ENCODE results near the gene GJB5.
"Not testable (repeated sequence)": the region's sequence is repeated elsewhere in the genome, so short reads cannot be mapped to it uniquely, and the experiment has no call there.

Gene GJB5

DNA sequence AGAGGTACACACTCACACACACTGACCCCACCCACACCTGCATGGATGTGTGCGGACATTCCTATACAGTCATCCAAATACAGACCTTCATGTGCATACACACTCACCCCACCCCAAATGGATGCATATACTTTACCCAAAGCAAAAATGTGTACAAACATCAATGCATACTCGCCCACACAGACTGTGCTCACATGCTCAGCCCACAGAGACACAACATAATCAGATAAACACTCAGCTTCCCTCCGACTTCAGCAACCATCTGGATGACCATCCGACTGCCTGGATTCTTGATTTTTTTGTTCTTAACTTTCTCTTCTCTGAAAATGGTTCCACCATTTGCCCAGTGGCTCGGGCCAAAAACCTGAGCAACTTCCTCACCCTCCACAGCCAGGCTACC lies 24.4 kb upstream of the GJB5 start:
- TF ChIP-seq EZH2phosphoT487 (IDR thresholded peaks at IDR 0.05; ENCODE audit: borderline replicate concordance): no peak
- TF ChIP-seq, protein P1, sequence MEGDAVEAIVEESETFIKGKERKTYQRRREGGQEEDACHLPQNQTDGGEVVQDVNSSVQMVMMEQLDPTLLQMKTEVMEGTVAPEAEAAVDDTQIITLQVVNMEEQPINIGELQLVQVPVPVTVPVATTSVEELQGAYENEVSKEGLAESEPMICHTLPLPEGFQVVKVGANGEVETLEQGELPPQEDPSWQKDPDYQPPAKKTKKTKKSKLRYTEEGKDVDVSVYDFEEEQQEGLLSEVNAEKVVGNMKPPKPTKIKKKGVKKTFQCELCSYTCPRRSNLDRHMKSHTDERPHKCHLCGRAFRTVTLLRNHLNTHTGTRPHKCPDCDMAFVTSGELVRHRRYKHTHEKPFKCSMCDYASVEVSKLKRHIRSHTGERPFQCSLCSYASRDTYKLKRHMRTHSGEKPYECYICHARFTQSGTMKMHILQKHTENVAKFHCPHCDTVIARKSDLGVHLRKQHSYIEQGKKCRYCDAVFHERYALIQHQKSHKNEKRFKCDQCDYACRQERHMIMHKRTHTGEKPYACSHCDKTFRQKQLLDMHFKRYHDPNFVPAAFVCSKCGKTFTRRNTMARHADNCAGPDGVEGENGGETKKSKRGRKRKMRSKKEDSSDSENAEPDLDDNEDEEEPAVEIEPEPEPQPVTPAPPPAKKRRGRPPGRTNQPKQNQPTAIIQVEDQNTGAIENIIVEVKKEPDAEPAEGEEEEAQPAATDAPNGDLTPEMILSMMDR (conservative IDR thresholded peaks at IDR 0.05; ENCODE audit: low read length): no peak
- no peaks in the 10 kb centered on the region for H3F3A ChIP-seq (ENCODE audit: low read depth)
- H3K27me3 ChIP-seq (ENCODE audit: insufficient read depth, low read length, poor library complexity, severe bottlenecking): no peaks in the 10 kb centered on the region
- no peaks in the 10 kb centered on the region for H3K9me2 ChIP-seq (replicated peaks; ENCODE audit: low read depth, low read length)
- H3K4me3 ChIP-seq (ENCODE audit: low read length, poor library complexity, severe bottlenecking): no peak overlapping the region
- no peak overlapping the region for H3K9ac ChIP-seq (ENCODE audit: low read depth, low read length, poor library complexity, severe bottlenecking)
- no peaks in the 10 kb centered on the region for H4K20me1 ChIP-seq (ENCODE audit: insufficient read depth, low read length, poor library complexity, severe bottlenecking)
- H3K4me1 ChIP-seq (ENCODE audit: insufficient read depth, low read length, poor library complexity, severe bottlenecking): no peaks in the 10 kb centered on the region
- H3K4me2 ChIP-seq (ENCODE audit: low read depth, low read length, poor library complexity, severe bottlenecking): no peak overlapping the region
- no peak overlapping the region for H2AFZ ChIP-seq (ENCODE audit: low read length)
- no peaks in the 10 kb centered on the region for H3K79me2 ChIP-seq (ENCODE audit: insufficient read depth, low read length)
- no peaks in the 10 kb centered on the region for H3K9me3 ChIP-seq (ENCODE audit: insufficient read depth, low read depth, low read length)
- H3K36me3 ChIP-seq (ENCODE audit: insufficient read depth, low read length): no peaks in the 10 kb centered on the region

DNA sequence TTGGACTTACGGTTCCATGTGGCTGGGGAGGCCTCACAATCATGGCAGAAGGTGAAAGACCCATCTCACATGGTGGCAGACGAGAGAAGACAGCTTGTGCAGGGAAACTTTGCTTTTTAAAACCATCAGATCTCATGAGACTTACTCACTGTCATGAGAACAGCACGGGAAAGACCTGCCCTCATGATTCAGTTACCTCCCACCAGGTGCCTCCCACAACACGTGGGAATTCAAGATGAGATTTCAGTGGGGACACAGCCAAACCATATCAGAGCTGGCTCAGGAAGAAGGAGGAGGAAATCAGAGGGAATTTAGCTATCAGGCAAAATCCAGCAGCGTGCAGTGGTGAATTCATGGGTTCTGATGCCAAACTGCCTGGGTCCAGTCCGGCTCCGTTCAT lies 22.0 kb upstream of the GJB5 start:
- H3K36me3 ChIP-seq (ENCODE audit: insufficient read depth, low read length); H3K9ac ChIP-seq (ENCODE audit: low read depth, low read length, poor library complexity, severe bottlenecking); H3K4me3 ChIP-seq (ENCODE audit: low read length, poor library complexity, severe bottlenecking); H3K27me3 ChIP-seq (ENCODE audit: insufficient read depth, low read length, poor library complexity, severe bottlenecking); H3K4me2 ChIP-seq (ENCODE audit: low read depth, low read length, poor library complexity, severe bottlenecking); H3K9me3 ChIP-seq (ENCODE audit: insufficient read depth, low read depth, low read length); H3K4me1 ChIP-seq (ENCODE audit: insufficient read depth, low read length, poor library complexity, severe bottlenecking); H4K20me1 ChIP-seq (ENCODE audit: insufficient read depth, low read length, poor library complexity, severe bottlenecking); H3K9me2 ChIP-seq (replicated peaks; ENCODE audit: low read depth, low read length); H3F3A ChIP-seq (ENCODE audit: low read depth); H2AFZ ChIP-seq (ENCODE audit: low read length); H3K79me2 ChIP-seq (ENCODE audit: insufficient read depth, low read length): not testable (repeated sequence)

DNA sequence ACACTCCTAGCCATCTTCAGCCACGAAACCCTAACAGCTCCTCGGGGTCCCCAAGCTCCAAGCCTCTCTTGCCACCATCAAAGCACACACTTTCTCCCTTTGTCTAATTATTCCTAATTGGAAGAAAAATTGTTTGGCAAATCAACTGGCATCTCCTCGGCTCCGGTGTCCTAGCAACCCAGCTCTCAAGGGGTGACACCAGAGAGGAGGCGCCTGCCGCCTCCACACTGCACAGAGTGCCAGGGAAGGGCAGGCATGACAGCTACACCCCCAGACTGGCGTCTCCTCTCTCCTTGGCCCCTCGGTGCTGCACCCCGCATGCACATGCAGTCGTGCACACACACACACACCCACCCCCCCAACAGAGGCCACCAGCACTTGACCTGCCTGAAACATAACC lies 18.2 kb upstream of the GJB5 start:
- no peak overlapping the region for H3K4me3 ChIP-seq (ENCODE audit: low read length, poor library complexity, severe bottlenecking)
- no peaks in the 10 kb centered on the region for H3K27me3 ChIP-seq (ENCODE audit: insufficient read depth, low read length, poor library complexity, severe bottlenecking)
- no peaks in the 10 kb centered on the region for H3K9me3 ChIP-seq (ENCODE audit: insufficient read depth, low read depth, low read length)
- H3K79me2 ChIP-seq (ENCODE audit: insufficient read depth, low read length): no peaks in the 10 kb centered on the region
- TF ChIP-seq, protein P1 (conservative IDR thresholded peaks at IDR 0.05; ENCODE audit: low read length): no peak
- TF ChIP-seq EZH2phosphoT487 (IDR thresholded peaks at IDR 0.05; ENCODE audit: borderline replicate concordance): no peak
- H3K36me3 ChIP-seq (ENCODE audit: insufficient read depth, low read length): no peaks in the 10 kb centered on the region
- H4K20me1 ChIP-seq (ENCODE audit: insufficient read depth, low read length, poor library complexity, severe bottlenecking): no peaks in the 10 kb centered on the region
- H3K9ac ChIP-seq (ENCODE audit: low read depth, low read length, poor library complexity, severe bottlenecking): no peak overlapping the region
- H3K4me2 ChIP-seq (ENCODE audit: low read depth, low read length, poor library complexity, severe bottlenecking): no peak overlapping the region
- no peaks in the 10 kb centered on the region for H3F3A ChIP-seq (ENCODE audit: low read depth)
- no peak overlapping the region for H2AFZ ChIP-seq (ENCODE audit: low read length)
- no peaks in the 10 kb centered on the region for H3K4me1 ChIP-seq (ENCODE audit: insufficient read depth, low read length, poor library complexity, severe bottlenecking)
- H3K9me2 ChIP-seq (replicated peaks; ENCODE audit: low read depth, low read length): no peaks in the 10 kb centered on the region

DNA sequence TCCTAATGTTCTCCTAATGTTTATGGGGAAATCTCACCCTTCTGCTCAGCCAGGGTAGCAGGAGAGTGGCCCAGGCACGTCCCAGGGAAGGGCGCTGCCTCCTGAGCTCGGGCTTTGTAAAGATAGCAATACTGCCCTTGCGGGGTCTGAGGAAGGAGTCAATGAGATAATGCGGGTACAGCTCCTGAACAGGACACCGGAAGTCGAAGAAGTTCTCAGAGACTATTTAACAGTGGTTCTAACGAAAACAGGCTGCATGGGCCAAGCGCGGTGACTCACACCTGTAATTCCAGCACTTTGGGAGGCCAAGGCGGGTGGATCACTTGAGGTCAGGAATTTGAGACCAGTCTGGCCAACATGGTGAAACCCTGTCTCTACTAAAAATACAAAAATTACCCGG lies 17.6 kb upstream of the GJB5 start:
- H3K9me2 ChIP-seq (replicated peaks; ENCODE audit: low read depth, low read length); H3K79me2 ChIP-seq (ENCODE audit: insufficient read depth, low read length); H3K27me3 ChIP-seq (ENCODE audit: insufficient read depth, low read length, poor library complexity, severe bottlenecking); H3K9me3 ChIP-seq (ENCODE audit: insufficient read depth, low read depth, low read length); H3K4me1 ChIP-seq (ENCODE audit: insufficient read depth, low read length, poor library complexity, severe bottlenecking); H3K4me3 ChIP-seq (ENCODE audit: low read length, poor library complexity, severe bottlenecking); H3F3A ChIP-seq (ENCODE audit: low read depth); H2AFZ ChIP-seq (ENCODE audit: low read length); H3K4me2 ChIP-seq (ENCODE audit: low read depth, low read length, poor library complexity, severe bottlenecking); H3K9ac ChIP-seq (ENCODE audit: low read depth, low read length, poor library complexity, severe bottlenecking); H3K36me3 ChIP-seq (ENCODE audit: insufficient read depth, low read length); H4K20me1 ChIP-seq (ENCODE audit: insufficient read depth, low read length, poor library complexity, severe bottlenecking): not testable (repeated sequence)
